HepG2 (cell line): ENCODE results near the gene EGFLAM. TPM values are rescaled to one million over a fixed set of nuclear protein-coding genes. Genes with fewer than 3 reads are reported as not detected.

Experiments used
- ATAC-seq: fragments of 200-7000 bp; cut with Tn5 transposase; 3 replicates; pipeline ENCODE4 v1.9.1; 2020; ENCODE audit warnings: mild to moderate bottlenecking, moderate library complexity
- BruUV-seq: library from RNA; stranded (reverse); fragments of 400-500 nt; replicated peaks from 2 replicates; lab custom pipeline; 2021; lab: Mats Ljungman, UMichigan
- CTCF ChIA-PET: fragments of 300-600 bp; formaldehyde crosslinking; extraction: SDS; loops from one replicate; lab custom pipeline; 2021; ENCODE audit warnings: low total read pairs, inconsistent platforms, low intra/inter-chr PET ratio; lab: Yijun Ruan, JAX
- POLR2A ChIA-PET: fragments of 350-600 bp; sonication (Branson Sonifier 250); formaldehyde crosslinking; loops from one replicate; lab custom pipeline; 2020; ENCODE audit warnings: antibody characterized with exemption, inconsistent platforms; lab: Yijun Ruan, JAX
- DNase-seq: peaks from one replicate; pipeline ENCODE4 v3.0.0-alpha.2; 2015; ENCODE audit warnings: low spot score
- FAIRE-seq: peaks from 3 replicates; lab custom pipeline; 2011; peaks lifted over from hg19 to GRCh38; lab: Jason Lieb, UNC
- H2AFZ ChIP-seq: one replicate; pipeline ENCODE4 v1.6.1; 2011; ENCODE audit warnings: low read length, inconsistent platforms
- H3K27ac ChIP-seq: fragments of 300-600 bp; 3 replicates; pipeline ENCODE4 v1.8.0; 2011; ENCODE audit warnings: mixed run types, mild to moderate bottlenecking, mixed read lengths, low read length, inconsistent platforms; ENCODE audit not compliant: insufficient read depth; ENCODE audit errors: extremely low read length
- H3K27me3 ChIP-seq, 2 experiments: fragments of 200-600 bp in 1 of 2; 2 replicates in 1 of 2; 3 replicates in 1 of 2; pipeline versions ENCODE4 v1.6.0 to v1.8.0; 2011; ENCODE audit warnings: low read length in 2 of 2, mild to moderate bottlenecking in 2 of 2, moderate library complexity in 2 of 2, inconsistent platforms in 1 of 2; ENCODE audit not compliant: insufficient read depth in 2 of 2, control insufficient read depth in 1 of 2
- H3K36me3 ChIP-seq, 2 experiments: fragments of 200-600 bp in 1 of 2; replicated peaks in 1 of 2; 2 replicates in 1 of 2; 3 replicates in 1 of 2; pipeline versions ENCODE4 v1.5.1 to v1.8.0; 2011; ENCODE audit warnings: low read length in 2 of 2, inconsistent platforms in 1 of 2; ENCODE audit not compliant: insufficient read depth in 2 of 2, control insufficient read depth in 1 of 2
- H3K4me1 ChIP-seq: 2 replicates; pipeline ENCODE4 v1.5.1; 2012; ENCODE audit warnings: low read length, inconsistent platforms; ENCODE audit not compliant: insufficient read depth
- H3K4me2 ChIP-seq: 2 replicates; pipeline ENCODE4 v1.6.0; 2011; ENCODE audit warnings: low read depth, low read length, inconsistent platforms
- H3K4me3 ChIP-seq, 3 experiments: fragments of 200-600 bp in 1 of 3; sonication (generic), shearing (Covaris generic) in 1 of 3; replicated peaks in 1 of 3; 2 replicates each; pipeline ENCODE4 v1.5.1; 2011 to 2016; ENCODE audit warnings: low read length in 3 of 3, inconsistent platforms in 2 of 3, low read depth in 2 of 3, mild to moderate bottlenecking in 2 of 3, control low read depth in 1 of 3, mixed read lengths in 1 of 3; ENCODE audit not compliant: insufficient read depth in 1 of 3
- H3K79me2 ChIP-seq: one replicate; pipeline ENCODE4 v1.6.1; 2011; ENCODE audit warnings: low read length, inconsistent platforms; ENCODE audit not compliant: insufficient read depth
- H3K9ac ChIP-seq: 2 replicates; pipeline ENCODE4 v1.6.0; 2011; ENCODE audit warnings: mild to moderate bottlenecking, low read depth, low read length, inconsistent platforms; ENCODE audit not compliant: insufficient read depth
- H3K9me3 ChIP-seq: 2 replicates; pipeline ENCODE4 v1.5.1; 2012; ENCODE audit warnings: mild to moderate bottlenecking, low read length
- H4K20me1 ChIP-seq: 2 replicates; pipeline ENCODE4 v1.6.0; 2011; ENCODE audit warnings: inconsistent platforms, mild to moderate bottlenecking, low read length, moderate library complexity; ENCODE audit not compliant: insufficient read depth
- DPF2 ChIP-seq: sonication (generic); formaldehyde crosslinking; IDR thresholded peaks from 2 replicates; pipeline ENCODE4 v1.4.0; 2020; ENCODE audit warnings: mild to moderate bottlenecking, low read depth, missing genetic modification reagents, borderline replicate concordance
- FOXA1 ChIP-seq, 2 experiments: fragments of 450-650 bp in 1 of 2; sonication (generic) in 1 of 2; formaldehyde crosslinking in 1 of 2; IDR thresholded peaks; 2 replicates each; pipeline versions ENCODE4 v1.4.0 to v1.6.1; 2016 to 2020; ENCODE audit warnings: missing genetic modification reagents in 1 of 2
- KLF12 ChIP-seq: sonication (generic); formaldehyde crosslinking; IDR thresholded peaks from 2 replicates; pipeline ENCODE4 v1.4.0; 2020; ENCODE audit warnings: missing genetic modification reagents, borderline replicate concordance
- ZFP1 ChIP-seq: IDR thresholded peaks from 2 replicates; pipeline ENCODE4 v1.6.1; 2016
- whole genome bisulfite sequencing: methylation state at CpG from one replicate; pipeline ENCODE4 v1.1.6; 2017; ENCODE audit warnings: low lambda C conversion rate; 5-methylcytosine and 5-hydroxymethylcytosine counted together
- in situ Hi-C: cut with HindIII; loops from 2 replicates; pipeline ENCODE4 v1.10.0; 2017; ENCODE audit warnings: low pct_unique_long_range_greater_than_20kb; ENCODE audit not compliant: extremely low pct_ligation_motif_present
- intact Hi-C: fragments of 100-400 bp; cut with micrococcal nuclease; formaldehyde crosslinking; loops from one replicate; pipeline ENCODE4 v1.10.0; 2022; ENCODE audit not compliant: unreplicated experiment
- polyA plus RNA-seq, 8 experiments: library from polyadenylated mRNA; depleted of rRNA in 3 of 8; stranded (reverse) in 7 of 8; unstranded in 1 of 8; fragments of >200 nt; fragmentation: Illumina TruSeq in 4 of 8; extraction: Trizol in 4 of 8; gene quantifications; 2 replicates each; pipeline versions ENCODE4 v1.2.1 to v1.2.3, GENCODE V29; 2011 to 2016; ENCODE audit warnings: low read depth in 4 of 8, missing spikeins in 1 of 8, mixed read lengths in 1 of 8; ENCODE audit not compliant: insufficient read depth in 1 of 8
- total RNA-seq, 5 experiments: library from RNA; depleted of rRNA; stranded (reverse); fragments of >200 nt; fragmentation: Illumina TruSeq; extraction: Trizol; gene quantifications; 2 replicates each; pipeline ENCODE4 v1.2.3, GENCODE V29; 2016; ENCODE audit warnings: low read depth in 1 of 5
- TF ChIP-seq, protein P1 (sequence below): sonication (generic); formaldehyde crosslinking; IDR thresholded peaks from 2 replicates; pipeline ENCODE4 v1.9.0; 2022; ENCODE audit warnings: low read depth, missing genetic modification reagents
- TF ChIP-seq, protein P2 (sequence below): sonication (generic); formaldehyde crosslinking; IDR thresholded peaks from 2 replicates; pipeline ENCODE4 v1.5.1; 2020; ENCODE audit warnings: mild to moderate bottlenecking, missing genetic modification reagents, borderline replicate concordance
- TF ChIP-seq, protein P3 (sequence below): sonication (generic); formaldehyde crosslinking; IDR thresholded peaks from 2 replicates; pipeline ENCODE4 v1.8.1; 2023; ENCODE audit warnings: mild to moderate bottlenecking, inconsistent platforms, moderate library complexity, missing genetic modification reagents, borderline replicate concordance

The EGFLAM gene
- total and polyA plus RNA-seq, 2 of the 13 experiments (the other 11 are each of a cell fraction or from before 2014, with no cell fraction given) = not detected

DNA sequence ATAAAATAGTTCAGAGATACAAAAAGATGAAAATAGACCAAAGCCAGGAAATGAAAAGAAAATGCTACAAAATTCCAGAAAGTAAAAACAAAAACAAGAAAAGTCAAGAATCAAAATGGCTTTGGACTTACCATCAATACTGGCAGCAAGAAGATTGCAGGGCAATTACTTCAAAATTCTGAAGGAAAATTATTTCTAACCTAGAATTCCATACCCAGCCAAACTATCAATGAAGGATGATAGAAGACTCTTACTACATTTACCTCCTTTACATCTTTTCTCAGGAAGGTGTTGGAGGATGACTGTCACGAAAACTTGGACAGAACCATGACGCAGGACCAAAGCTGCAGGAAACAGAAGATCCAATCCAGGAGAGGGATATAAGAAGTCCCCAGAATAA is 46.8 kb downstream of the EGFLAM start:
- H3K9me3 ChIP-seq = peaks cover 18% of the 10 kb centered on the region; the same call in 1 of the 2 replicates
- no peaks in the 10 kb centered on the region for H3K79me2 ChIP-seq
- POLR2A ChIA-PET = no interaction called here
- no peaks in the 10 kb centered on the region for H3K27me3 ChIP-seq
- no peak overlapping the region for H3K9ac ChIP-seq
- no TSS peak for BruUV-seq
- no peaks in the 10 kb centered on the region for H3K36me3 ChIP-seq
- no peaks in the 10 kb centered on the region for H4K20me1 ChIP-seq
- WGBS = 14% methylated on average over 2 of the region's 2 CpGs
- no peak overlapping the region for H3K4me2 ChIP-seq
- intact Hi-C loops = no loop called here
- ATAC-seq = no peak
- CTCF ChIA-PET = no interaction called here
- no peak overlapping the region for H2AFZ ChIP-seq
- no peaks in the 10 kb centered on the region for H3K4me1 ChIP-seq
- peak; percentile 48; the same call in 1 of the 2 replicates for TF ChIP-seq ZFP1
- TF ChIP-seq FOXA1 (IDR thresholded peaks at IDR 0.05) = no peak
- TF ChIP-seq FOXA1 (CRISPR knock-in tag; IDR thresholded peaks at IDR 0.05) = no peak
- TF ChIP-seq, all 625 proteins: peak for 1
- FAIRE-seq (no peak), DNase-seq (no peak)
- in situ Hi-C loops = no loop called here
- Histone ChIP-seq H3K27ac (no peak overlapping the region), H3K4me3 (no peak overlapping the region)

DNA sequence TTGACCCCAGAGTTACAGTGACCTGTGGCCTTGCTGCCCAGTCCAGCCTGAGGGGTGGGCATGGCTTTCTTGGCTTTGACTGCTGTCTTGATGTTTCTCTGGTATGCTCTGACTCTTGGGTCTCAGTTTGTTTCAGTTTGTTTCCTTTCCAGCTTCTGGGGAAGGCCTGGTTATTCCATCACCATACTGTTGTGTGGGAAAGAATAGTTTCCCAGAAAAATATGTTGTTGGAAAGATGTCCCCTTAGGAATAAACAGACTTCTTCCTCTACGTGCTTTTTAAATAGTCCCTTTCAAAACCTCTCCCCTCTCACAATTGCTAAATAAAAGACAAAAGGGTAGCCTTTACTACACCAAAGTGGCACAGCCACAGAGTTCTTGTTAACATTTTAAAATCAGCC is 49.5 kb downstream of the EGFLAM start:
- DNase-seq = no peak
- no peaks in the 10 kb centered on the region for H3K36me3 ChIP-seq
- H4K20me1 ChIP-seq = no peaks in the 10 kb centered on the region
- H3K4me2 ChIP-seq = no peak overlapping the region
- BruUV-seq = no TSS peak
- H3K27ac ChIP-seq = no peak overlapping the region
- no peak overlapping the region for H3K9ac ChIP-seq
- no peak overlapping the region for H2AFZ ChIP-seq
- peaks cover 18% of the 10 kb centered on the region; the same call in 1 of the 2 replicates for H3K9me3 ChIP-seq
- CTCF ChIA-PET = no interaction called here
- H3K4me1 ChIP-seq = no peaks in the 10 kb centered on the region
- H3K79me2 ChIP-seq = no peaks in the 10 kb centered on the region
- in situ Hi-C loops = no loop called here
- H3K27me3 ChIP-seq = no peaks in the 10 kb centered on the region
- ATAC-seq = no peak
- intact Hi-C loops = no loop called here
- WGBS = 0% methylated on average over 1 of the region's 1 CpG
- POLR2A ChIA-PET = no interaction called here
- no peak overlapping the region for H3K4me3 ChIP-seq
- no peak for FAIRE-seq
- TF ChIP-seq, protein P1, sequence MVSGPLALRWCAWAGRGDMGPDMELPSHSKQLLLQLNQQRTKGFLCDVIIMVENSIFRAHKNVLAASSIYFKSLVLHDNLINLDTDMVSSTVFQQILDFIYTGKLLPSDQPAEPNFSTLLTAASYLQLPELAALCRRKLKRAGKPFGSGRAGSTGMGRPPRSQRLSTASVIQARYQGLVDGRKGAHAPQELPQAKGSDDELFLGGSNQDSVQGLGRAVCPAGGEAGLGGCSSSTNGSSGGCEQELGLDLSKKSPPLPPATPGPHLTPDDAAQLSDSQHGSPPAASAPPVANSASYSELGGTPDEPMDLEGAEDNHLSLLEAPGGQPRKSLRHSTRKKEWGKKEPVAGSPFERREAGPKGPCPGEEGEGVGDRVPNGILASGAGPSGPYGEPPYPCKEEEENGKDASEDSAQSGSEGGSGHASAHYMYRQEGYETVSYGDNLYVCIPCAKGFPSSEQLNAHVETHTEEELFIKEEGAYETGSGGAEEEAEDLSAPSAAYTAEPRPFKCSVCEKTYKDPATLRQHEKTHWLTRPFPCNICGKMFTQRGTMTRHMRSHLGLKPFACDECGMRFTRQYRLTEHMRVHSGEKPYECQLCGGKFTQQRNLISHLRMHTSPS (CRISPR knock-in tag) = no peak
- TF ChIP-seq, protein P2, sequence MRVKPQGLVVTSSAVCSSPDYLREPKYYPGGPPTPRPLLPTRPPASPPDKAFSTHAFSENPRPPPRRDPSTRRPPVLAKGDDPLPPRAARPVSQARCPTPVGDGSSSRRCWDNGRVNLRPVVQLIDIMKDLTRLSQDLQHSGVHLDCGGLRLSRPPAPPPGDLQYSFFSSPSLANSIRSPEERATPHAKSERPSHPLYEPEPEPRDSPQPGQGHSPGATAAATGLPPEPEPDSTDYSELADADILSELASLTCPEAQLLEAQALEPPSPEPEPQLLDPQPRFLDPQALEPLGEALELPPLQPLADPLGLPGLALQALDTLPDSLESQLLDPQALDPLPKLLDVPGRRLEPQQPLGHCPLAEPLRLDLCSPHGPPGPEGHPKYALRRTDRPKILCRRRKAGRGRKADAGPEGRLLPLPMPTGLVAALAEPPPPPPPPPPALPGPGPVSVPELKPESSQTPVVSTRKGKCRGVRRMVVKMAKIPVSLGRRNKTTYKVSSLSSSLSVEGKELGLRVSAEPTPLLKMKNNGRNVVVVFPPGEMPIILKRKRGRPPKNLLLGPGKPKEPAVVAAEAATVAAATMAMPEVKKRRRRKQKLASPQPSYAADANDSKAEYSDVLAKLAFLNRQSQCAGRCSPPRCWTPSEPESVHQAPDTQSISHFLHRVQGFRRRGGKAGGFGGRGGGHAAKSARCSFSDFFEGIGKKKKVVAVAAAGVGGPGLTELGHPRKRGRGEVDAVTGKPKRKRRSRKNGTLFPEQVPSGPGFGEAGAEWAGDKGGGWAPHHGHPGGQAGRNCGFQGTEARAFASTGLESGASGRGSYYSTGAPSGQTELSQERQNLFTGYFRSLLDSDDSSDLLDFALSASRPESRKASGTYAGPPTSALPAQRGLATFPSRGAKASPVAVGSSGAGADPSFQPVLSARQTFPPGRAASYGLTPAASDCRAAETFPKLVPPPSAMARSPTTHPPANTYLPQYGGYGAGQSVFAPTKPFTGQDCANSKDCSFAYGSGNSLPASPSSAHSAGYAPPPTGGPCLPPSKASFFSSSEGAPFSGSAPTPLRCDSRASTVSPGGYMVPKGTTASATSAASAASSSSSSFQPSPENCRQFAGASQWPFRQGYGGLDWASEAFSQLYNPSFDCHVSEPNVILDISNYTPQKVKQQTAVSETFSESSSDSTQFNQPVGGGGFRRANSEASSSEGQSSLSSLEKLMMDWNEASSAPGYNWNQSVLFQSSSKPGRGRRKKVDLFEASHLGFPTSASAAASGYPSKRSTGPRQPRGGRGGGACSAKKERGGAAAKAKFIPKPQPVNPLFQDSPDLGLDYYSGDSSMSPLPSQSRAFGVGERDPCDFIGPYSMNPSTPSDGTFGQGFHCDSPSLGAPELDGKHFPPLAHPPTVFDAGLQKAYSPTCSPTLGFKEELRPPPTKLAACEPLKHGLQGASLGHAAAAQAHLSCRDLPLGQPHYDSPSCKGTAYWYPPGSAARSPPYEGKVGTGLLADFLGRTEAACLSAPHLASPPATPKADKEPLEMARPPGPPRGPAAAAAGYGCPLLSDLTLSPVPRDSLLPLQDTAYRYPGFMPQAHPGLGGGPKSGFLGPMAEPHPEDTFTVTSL (CRISPR knock-in tag) = no peak
- TF ChIP-seq, protein P3, sequence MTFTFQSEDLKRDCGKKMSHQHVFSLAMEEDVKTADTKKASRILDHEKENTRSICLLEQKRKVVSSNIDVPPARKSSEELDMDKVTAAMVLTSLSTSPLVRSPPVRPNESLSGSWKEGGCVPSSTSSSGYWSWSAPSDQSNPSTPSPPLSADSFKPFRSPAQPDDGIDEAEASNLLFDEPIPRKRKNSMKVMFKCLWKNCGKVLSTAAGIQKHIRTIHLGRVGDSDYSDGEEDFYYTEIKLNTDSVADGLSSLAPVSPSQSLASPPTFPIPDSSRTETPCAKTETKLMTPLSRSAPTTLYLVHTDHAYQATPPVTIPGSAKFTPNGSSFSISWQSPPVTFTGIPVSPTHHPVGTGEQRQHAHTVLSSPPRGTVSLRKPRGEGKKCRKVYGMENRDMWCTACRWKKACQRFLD = no peak
- TF ChIP-seq KLF12 (CRISPR knock-in tag) (no peak), DPF2 (CRISPR knock-in tag) (no peak)
